ENCODE measurements around the gene POLG. TPM values are rescaled to one million over a fixed set of nuclear protein-coding genes. Genes with fewer than 3 reads are reported as not detected.

The POLG gene
- total RNA-seq, 1 donor from 2014 or later, result 56.6 TPM

- H3K27me3 ChIP-seq, result no peaks in the 10 kb centered on the region
- H3K9me3 ChIP-seq, result no peaks in the 10 kb centered on the region
- TF ChIP-seq CTCF (IDR thresholded peaks at IDR 0.05), result no peak
- H3K4me1 ChIP-seq, result no peaks in the 10 kb centered on the region
- intact Hi-C loops (cut with DNase I), result no loop called here
- ATAC-seq (no peak), DNase-seq (no peak)
- no peak overlapping the region for H3K27ac ChIP-seq
- peaks cover 97% of the 10 kb centered on the region for H3K36me3 ChIP-seq
- H3K4me3 ChIP-seq, result no peak overlapping the region
These were observed 11.8 kb downstream of the POLG start for GRCh38 chr15:89322822-89323221.

GRCh38 chr15:89321521-89322410, 12.9 kb downstream of the POLG start:
- intact Hi-C loops (cut with DNase I), result no loop called here
- H3K4me3 ChIP-seq, result no peak overlapping the region
- H3K4me1 ChIP-seq, result no peaks in the 10 kb centered on the region
- H3K9me3 ChIP-seq, result no peaks in the 10 kb centered on the region
- no peaks in the 10 kb centered on the region for H3K27me3 ChIP-seq
- no peak overlapping the region for H3K27ac ChIP-seq
- peaks cover 97% of the 10 kb centered on the region for H3K36me3 ChIP-seq
- no peak for DNase-seq
- no peak for ATAC-seq
- TF ChIP-seq CTCF (IDR thresholded peaks at IDR 0.05), result no peak

GRCh38 chr15:89320200-89320599, 14.4 kb downstream of the POLG start:
- Histone ChIP-seq H3K27me3 (no peaks in the 10 kb centered on the region), H3K27ac (no peak overlapping the region), H3K36me3 (peaks cover 97% of the 10 kb centered on the region), H3K4me3 (no peak overlapping the region), H3K9me3 (no peaks in the 10 kb centered on the region), H3K4me1 (no peaks in the 10 kb centered on the region)
- ATAC-seq (no peak), DNase-seq (no peak)
- intact Hi-C loops (cut with DNase I), result no loop called here
- TF ChIP-seq CTCF (IDR thresholded peaks at IDR 0.05), result no peak

GRCh38 chr15:89319678-89320077, 14.9 kb downstream of the POLG start:
- intact Hi-C loops (cut with DNase I), result no loop called here
- no peak for DNase-seq
- Histone ChIP-seq H3K4me1 (no peaks in the 10 kb centered on the region), H3K27me3 (no peaks in the 10 kb centered on the region), H3K4me3 (no peak overlapping the region), H3K27ac (no peak overlapping the region), H3K36me3 (peaks cover 99% of the 10 kb centered on the region), H3K9me3 (no peaks in the 10 kb centered on the region)
- ATAC-seq, result no peak
- TF ChIP-seq CTCF (IDR thresholded peaks at IDR 0.05), result no peak

- Histone ChIP-seq H3K4me1 (no peaks in the 10 kb centered on the region), H3K9me3 (no peaks in the 10 kb centered on the region), H3K36me3 (peaks cover 75% of the 10 kb centered on the region), H3K27ac (no peak overlapping the region), H3K4me3 (no peak overlapping the region), H3K27me3 (no peaks in the 10 kb centered on the region)
- DNase-seq (no peak), ATAC-seq (no peak)
- TF ChIP-seq CTCF (IDR thresholded peaks at IDR 0.05), result no peak
- intact Hi-C loops (cut with DNase I), result no loop called here
These were observed 17.4 kb downstream of the POLG start for GRCh38 chr15:89317186-89317720.

All from upper lobe of right lung (tissue), 1 donor.